Activated naive CD4-positive, alpha-beta T cell treated with Interleukin-2 at 50 U/mL for 16 hours (primary cell): ENCODE data around the gene MED13L.

Experiments
- DNase-seq: peaks from one replicate; pipeline ENCODE4 v3.0.0-alpha.2; 2020

Gene MED13L

GRCh38 chr12:116123451-116124258, 153.8 kb downstream of the MED13L start:
- peak; percentile 21 for DNase-seq

GRCh38 chr12:116122628-116123027, 154.9 kb downstream of the MED13L start:
- DNase-seq = no peak

- DNase-seq = no peak
These were observed 156.0 kb downstream of the MED13L start for GRCh38 chr12:116121453-116121871.

- no peak for DNase-seq
These were observed 160.7 kb downstream of the MED13L start for GRCh38 chr12:116116650-116117424.

- DNase-seq = no peak
These were observed 163.9 kb downstream of the MED13L start for GRCh38 chr12:116113398-116114130.

- DNase-seq = no peak
These were observed 170.6 kb downstream of the MED13L start for GRCh38 chr12:116106870-116107269.

- no peak for DNase-seq
These were observed 173.2 kb downstream of the MED13L start for GRCh38 chr12:116104167-116104767.

- no peak for DNase-seq
These were observed 175.5 kb downstream of the MED13L start for GRCh38 chr12:116101991-116102390.

- no peak for DNase-seq
These were observed 177.7 kb downstream of the MED13L start for GRCh38 chr12:116099652-116100432.

GRCh38 chr12:116096874-116097273, 180.6 kb downstream of the MED13L start:
- no peak for DNase-seq

- DNase-seq = no peak
These were observed 183.0 kb downstream of the MED13L start for GRCh38 chr12:116094475-116094874.

GRCh38 chr12:116093915-116094314, 183.6 kb downstream of the MED13L start:
- no peak for DNase-seq

- DNase-seq = no peak
These were observed 184.7 kb downstream of the MED13L start for GRCh38 chr12:116092776-116093175.

GRCh38 chr12:116092162-116092561, 185.3 kb downstream of the MED13L start:
- DNase-seq = no peak

GRCh38 chr12:116091579-116091978, 185.9 kb downstream of the MED13L start:
- DNase-seq = no peak

GRCh38 chr12:116090516-116090915, 187.0 kb downstream of the MED13L start:
- DNase-seq = no peak

- no peak for DNase-seq
These were observed 188.4 kb downstream of the MED13L start for GRCh38 chr12:116089080-116089479.

- DNase-seq = no peak
These were observed 189.5 kb downstream of the MED13L start for GRCh38 chr12:116087962-116088361.

GRCh38 chr12:116087399-116087798, 190.1 kb downstream of the MED13L start:
- DNase-seq = no peak

- DNase-seq = no peak
These were observed 197.1 kb downstream of the MED13L start for GRCh38 chr12:116080415-116080814.

GRCh38 chr12:116078396-116078795, 199.1 kb downstream of the MED13L start:
- no peak for DNase-seq

GRCh38 chr12:116077431-116077830, 200.1 kb downstream of the MED13L start:
- no peak for DNase-seq
